Measurements from ENCODE around the gene EXOC4.

DNA sequence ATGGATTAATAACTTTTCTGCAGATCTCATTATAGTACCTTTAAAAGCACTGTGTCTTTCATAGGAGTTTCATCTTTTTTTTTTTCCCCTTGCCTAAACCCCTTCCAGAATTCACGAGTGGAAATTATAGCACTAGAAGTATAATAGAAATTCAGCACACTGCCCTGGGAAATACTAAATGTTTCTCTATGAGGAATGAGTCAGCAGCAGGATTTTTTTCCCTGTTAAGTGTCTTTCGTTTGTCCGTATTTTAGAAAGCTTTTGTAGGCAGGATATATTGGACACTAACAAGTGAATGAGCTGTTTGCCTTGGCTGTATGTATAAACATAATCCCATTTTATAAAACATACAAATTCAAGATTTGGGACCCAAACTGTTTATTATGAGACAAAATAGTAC lies 105.8 kb downstream of the EXOC4 start:
- TF ChIP-seq CTCF (conservative IDR thresholded peaks at IDR 0.05 in 1 of 2, IDR thresholded peaks at IDR 0.05 in 1 of 2; ENCODE audit: low read depth in 1 of 2, low read length in 2 of 2) (no peak), EZH2 (IDR thresholded peaks at IDR 0.05; ENCODE audit: low read length, missing control alignments) (no peak)

Measured in fibroblast of lung (primary cell).